HG02763 (cell line): Measurements from ENCODE around the gene CEBPA.
"Not testable (repeated sequence)": the region's sequence is repeated elsewhere in the genome, so short reads cannot be mapped to it uniquely, and the experiment has no call there.

Experiments used
- ATAC-seq: cut with Tn5 transposase; IDR thresholded peaks from one replicate; pipeline ENCODE4 v1.9.1; 2021; ENCODE audit warnings: mild to moderate bottlenecking, moderate library complexity; ENCODE audit not compliant: unreplicated experiment

The CEBPA gene

GRCh38 chr19:33325920-33326319 is 23.6 kb upstream of the CEBPA start:
- ATAC-seq, result no peak

- ATAC-seq, result no peak
These were observed 22.3 kb upstream of the CEBPA start for GRCh38 chr19:33324628-33325027.

- ATAC-seq, result no peak
These were observed 20.9 kb upstream of the CEBPA start for GRCh38 chr19:33323093-33323820.

GRCh38 chr19:33320636-33321035 is 18.3 kb upstream of the CEBPA start:
- ATAC-seq, result no peak

- not testable (repeated sequence) for ATAC-seq
These were observed 15.7 kb upstream of the CEBPA start for GRCh38 chr19:33317991-33318390.

GRCh38 chr19:33317517-33317916 is 15.2 kb upstream of the CEBPA start:
- ATAC-seq, result no peak

GRCh38 chr19:33316541-33317264 is 14.4 kb upstream of the CEBPA start:
- no peak for ATAC-seq

GRCh38 chr19:33312808-33313207 is 10.5 kb upstream of the CEBPA start:
- ATAC-seq, result not testable (repeated sequence)

- no peak for ATAC-seq
These were observed 9.7 kb upstream of the CEBPA start for GRCh38 chr19:33312065-33312464.

GRCh38 chr19:33311326-33311682 is 9.0 kb upstream of the CEBPA start:
- no peak for ATAC-seq

GRCh38 chr19:33310606-33311325 is 8.4 kb upstream of the CEBPA start:
- no peak for ATAC-seq

GRCh38 chr19:33309826-33310225 is 7.5 kb upstream of the CEBPA start:
- ATAC-seq, result no peak

GRCh38 chr19:33306853-33307792 is 4.8 kb upstream of the CEBPA start:
- ATAC-seq, result no peak

- no peak for ATAC-seq
These were observed 3.9 kb upstream of the CEBPA start for GRCh38 chr19:33306191-33306590.

GRCh38 chr19:33304760-33305647 is 2.7 kb upstream of the CEBPA start:
- ATAC-seq, result no peak

- ATAC-seq, result no peak
These were observed 2.0 kb upstream of the CEBPA start for GRCh38 chr19:33304371-33304759.

GRCh38 chr19:33303791-33304345 is 1.5 kb upstream of the CEBPA start:
- ATAC-seq, result no peak

GRCh38 chr19:33302974-33303790 is 848 bp upstream of the CEBPA start:
- ATAC-seq, result peak; percentile 10

GRCh38 chr19:33301900-33302174 is 497 bp downstream of the CEBPA start:
- ATAC-seq, result no peak
